Skin epidermis (tissue), 12 donors: Measurements from ENCODE around the gene PTPN14.

Experiments used
- H3K27ac ChIP-seq, 21 experiments: fragments of 200-600 bp; sonication (generic) in 11 of 21; one replicate each; pipeline ENCODE4 v1.5.0; 2020; ENCODE audit warnings: mild to moderate bottlenecking in 3 of 21, inconsistent platforms in 2 of 21, moderate library complexity in 2 of 21
- H3K4me3 ChIP-seq, 7 experiments: fragments of 200-600 bp; sonication (generic) in 2 of 7; one replicate each; pipeline ENCODE4 v1.5.0; 2020; ENCODE audit warnings: inconsistent platforms in 2 of 7, mild to moderate bottlenecking in 2 of 7, moderate library complexity in 1 of 7

Gene PTPN14

GRCh38 chr1:214314178-214314843 is 237.1 kb downstream of the PTPN14 start:
- no peak overlapping the region for H3K27ac ChIP-seq
- no peak overlapping the region for H3K4me3 ChIP-seq

GRCh38 chr1:214312530-214313051 is 238.8 kb downstream of the PTPN14 start:
- H3K4me3 ChIP-seq: no peak overlapping the region

DNA sequence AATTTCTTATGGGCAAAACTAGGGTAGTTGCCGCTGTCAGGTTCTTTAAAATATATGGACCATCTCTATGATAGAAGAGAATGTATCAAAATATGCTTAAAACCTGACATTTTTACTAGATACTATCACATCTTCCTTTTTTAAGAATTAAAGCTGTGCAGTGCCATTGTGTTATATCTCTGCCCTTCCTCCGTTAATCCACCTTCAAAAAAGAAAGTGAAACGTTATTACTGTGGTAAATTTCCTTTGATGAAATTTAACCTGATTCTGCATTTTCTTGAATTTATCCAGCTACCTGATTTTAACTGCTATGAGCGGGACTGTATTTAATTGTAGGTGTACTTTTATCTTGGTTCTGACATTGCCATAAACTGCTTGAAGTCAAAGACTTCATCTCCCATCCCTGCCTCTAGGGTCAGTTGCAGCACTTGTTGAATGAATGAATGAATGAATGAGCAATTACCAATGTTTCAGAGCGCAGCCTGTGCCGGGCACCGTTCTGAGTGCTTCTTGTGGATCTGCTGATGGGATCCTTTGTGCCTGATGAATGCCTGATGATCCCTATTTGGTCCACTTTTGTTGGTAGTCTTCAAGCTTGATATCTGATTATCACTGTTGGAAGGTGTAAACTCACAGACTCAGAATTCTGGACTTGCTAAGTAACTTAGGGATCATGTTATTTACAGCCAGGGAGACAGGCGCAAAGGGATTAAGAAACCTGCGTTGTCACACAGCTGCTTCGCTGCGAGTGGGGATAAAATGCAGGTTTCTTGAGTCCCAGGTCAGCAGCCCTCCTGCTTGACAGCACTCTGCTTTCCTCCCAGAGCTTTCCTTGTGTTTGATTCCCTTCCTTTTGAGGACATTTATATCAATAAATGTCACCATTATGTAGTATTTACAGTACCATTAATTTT is 240.4 kb downstream of the PTPN14 start:
- Histone ChIP-seq H3K4me3 (no peak overlapping the region), H3K27ac (peak overlapping the region in 1 of 21 experiments; percentile 12)

More at GRCh38 chr1:214312530-214313051, 238.8 kb downstream of the PTPN14 start:
- H3K27ac ChIP-seq: no peak overlapping the region

GRCh38 chr1:214310010-214310409 is 241.4 kb downstream of the PTPN14 start:
- H3K4me3 ChIP-seq: no peak overlapping the region

GRCh38 chr1:214306269-214306668 is 245.1 kb downstream of the PTPN14 start:
- no peak overlapping the region for H3K27ac ChIP-seq
- H3K4me3 ChIP-seq: no peak overlapping the region

More at GRCh38 chr1:214310010-214310409, 241.4 kb downstream of the PTPN14 start:
- H3K27ac ChIP-seq: peak overlapping the region in 1 of 21 experiments; percentile 12

- H3K27ac ChIP-seq: no peak overlapping the region
Measured at GRCh38 chr1:214305164-214305751, 246.1 kb downstream of the PTPN14 start.

DNA sequence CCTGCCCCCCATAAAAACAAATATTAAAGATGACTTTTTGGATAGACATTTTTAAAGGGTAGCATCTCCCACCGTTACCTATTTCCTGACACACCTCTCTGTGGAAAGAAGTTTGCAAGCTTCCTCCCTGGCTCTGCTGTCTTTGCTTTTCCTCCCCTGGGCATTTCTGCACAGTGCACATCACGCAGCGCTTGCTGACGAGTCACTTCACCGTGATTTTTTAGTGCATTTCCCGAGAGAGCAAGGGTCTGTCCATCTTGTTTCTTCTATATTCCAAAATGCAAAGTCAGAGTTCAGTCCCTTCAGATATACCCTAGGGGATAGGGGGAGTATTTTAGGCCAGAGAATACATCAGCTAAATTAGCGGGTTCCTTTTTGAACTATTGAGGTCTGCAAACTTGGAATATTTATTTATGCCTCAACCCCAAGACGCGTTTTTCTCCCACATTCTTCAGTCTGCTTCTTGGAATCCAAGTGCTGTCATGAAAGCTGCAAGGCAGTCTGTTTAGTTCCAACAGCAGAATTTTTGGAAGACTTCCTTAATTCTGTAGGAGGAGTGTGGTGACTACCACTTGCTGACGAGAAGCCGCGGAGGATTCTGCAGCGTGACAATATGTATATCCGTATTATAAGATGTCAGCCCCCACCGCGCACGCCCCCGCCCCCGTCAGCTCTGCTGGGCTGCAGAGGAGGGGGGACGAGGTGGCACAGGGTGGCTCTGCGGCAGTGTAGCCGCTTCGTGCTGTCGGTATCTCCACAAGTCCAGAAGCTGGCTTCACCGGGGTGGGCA is 248.1 kb downstream of the PTPN14 start:
- no peak overlapping the region for H3K27ac ChIP-seq
- H3K4me3 ChIP-seq: no peak overlapping the region

More at GRCh38 chr1:214305164-214305751, 246.1 kb downstream of the PTPN14 start:
- no peak overlapping the region for H3K4me3 ChIP-seq

DNA sequence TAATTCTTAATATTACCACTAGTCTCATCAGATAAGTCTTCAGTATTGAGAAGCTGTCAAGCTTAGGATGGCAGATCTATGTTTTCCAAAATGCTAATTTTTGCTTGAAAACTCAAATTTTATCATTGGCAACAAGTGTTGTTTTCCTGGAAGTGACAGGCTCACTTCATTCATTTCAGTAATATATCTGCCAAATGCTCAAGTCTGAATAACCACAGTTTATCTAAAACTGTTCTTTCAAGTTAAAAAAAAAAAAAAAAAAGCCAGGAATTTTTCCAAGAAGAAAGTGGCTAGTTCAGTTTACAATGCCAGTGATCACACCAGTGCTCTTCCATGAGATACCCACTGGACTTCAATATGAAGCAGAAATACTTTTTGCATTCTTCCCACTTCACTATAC is 249.9 kb downstream of the PTPN14 start:
- Histone ChIP-seq H3K27ac (no peak overlapping the region), H3K4me3 (no peak overlapping the region)

- Histone ChIP-seq H3K4me3 (no peak overlapping the region), H3K27ac (no peak overlapping the region)
Measured at GRCh38 chr1:214300149-214300780, 251.1 kb downstream of the PTPN14 start.
